NK-92 (cell line): ENCODE measurements around the gene ARHGEF28.

Source experiments
- DNase-seq: peaks from one replicate; lab custom pipeline; 2025; ENCODE audit not compliant: unreplicated experiment; lab: John Stamatoyannopoulos, UW

ARHGEF28 gene

DNA sequence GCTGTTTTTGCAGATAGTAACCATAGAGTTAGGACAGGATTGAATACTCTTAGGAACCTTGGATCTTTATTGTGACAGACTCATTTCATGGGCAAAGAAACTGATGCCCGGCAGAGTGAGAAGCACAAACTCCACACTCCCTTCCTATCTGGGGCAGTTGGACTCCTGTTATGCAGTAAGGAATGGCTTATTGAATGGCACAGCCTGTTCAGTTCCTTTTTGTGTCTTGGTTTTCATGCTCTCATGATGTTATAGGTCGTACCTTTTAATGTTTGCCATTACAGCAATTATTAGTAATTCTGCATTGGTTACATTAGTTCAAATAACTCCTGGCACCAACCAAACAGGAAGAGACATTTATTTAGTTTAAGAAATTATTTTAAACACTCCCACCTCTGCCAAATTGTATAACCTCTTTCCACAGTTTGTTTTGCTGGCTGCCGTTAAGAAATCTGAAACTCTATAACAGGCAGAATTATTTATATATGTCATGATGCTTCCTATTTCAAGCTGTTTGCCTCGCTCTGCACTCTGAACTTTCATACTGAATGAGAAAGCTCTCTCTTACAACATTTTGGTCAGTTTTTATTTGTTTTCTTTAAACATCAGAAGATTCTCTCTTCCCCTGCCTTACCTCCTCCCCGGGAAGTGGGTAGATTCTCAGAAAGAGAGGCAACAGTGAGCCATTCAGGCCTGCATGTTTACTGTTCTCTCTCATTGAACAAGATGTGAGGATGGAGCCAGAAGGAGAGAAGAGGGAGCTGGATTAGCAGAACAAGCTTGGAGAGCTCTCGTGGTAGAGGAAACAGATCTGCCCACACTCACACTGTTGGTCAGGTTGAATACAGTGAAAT, 144.4 kb downstream of the ARHGEF28 start:
- DNase-seq = no peak

GRCh38 chr5:73774924-73775323, 148.9 kb downstream of the ARHGEF28 start:
- no peak for DNase-seq

GRCh38 chr5:73776405-73776804, 150.4 kb downstream of the ARHGEF28 start:
- DNase-seq = no peak

- no peak for DNase-seq
Measured at GRCh38 chr5:73777192-73777591, 151.2 kb downstream of the ARHGEF28 start.

- DNase-seq = no peak
Measured at GRCh38 chr5:73780302-73781080, 154.5 kb downstream of the ARHGEF28 start.

- DNase-seq = no peak
Measured at GRCh38 chr5:73781107-73781768, 155.2 kb downstream of the ARHGEF28 start.

GRCh38 chr5:73783828-73784227, 157.8 kb downstream of the ARHGEF28 start:
- no peak for DNase-seq

DNA sequence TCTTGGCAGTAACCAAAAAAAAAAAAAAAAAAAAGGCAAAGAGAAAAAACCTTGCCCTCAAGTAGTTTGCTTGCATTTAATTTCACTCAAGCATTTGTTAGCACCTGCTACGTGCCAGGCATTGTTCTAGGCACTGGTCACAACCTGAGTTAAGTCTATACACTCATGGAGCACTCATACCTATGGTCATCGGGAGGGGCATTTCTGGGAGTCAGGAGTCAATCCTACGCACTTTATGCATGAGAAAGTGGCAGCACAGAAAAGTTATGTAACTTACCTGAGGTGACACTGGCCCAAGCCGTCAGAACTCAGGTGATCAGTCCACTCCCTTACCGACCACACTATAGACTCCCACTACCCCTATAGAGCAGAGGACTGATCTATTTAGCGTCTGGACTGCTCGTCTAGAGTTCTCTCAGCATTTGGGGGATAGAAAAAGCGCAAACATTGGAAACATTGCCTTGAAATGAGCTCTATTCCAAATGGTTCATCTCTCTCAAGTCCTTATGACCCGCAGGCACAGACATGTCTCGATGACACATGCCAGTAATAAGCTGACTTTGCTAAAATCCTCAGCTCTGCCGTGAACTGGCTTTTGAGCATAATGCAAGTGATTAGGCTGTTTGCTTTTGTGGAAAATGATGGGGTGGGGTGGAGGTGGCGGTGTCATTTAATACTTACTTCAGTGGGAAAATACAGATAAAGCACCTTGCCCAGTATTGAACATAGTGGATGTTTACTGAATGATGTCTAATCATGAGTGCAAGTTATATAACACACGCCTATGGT, 160.2 kb downstream of the ARHGEF28 start:
- DNase-seq = no peak

GRCh38 chr5:73789851-73790281, 163.9 kb downstream of the ARHGEF28 start:
- DNase-seq = no peak

DNA sequence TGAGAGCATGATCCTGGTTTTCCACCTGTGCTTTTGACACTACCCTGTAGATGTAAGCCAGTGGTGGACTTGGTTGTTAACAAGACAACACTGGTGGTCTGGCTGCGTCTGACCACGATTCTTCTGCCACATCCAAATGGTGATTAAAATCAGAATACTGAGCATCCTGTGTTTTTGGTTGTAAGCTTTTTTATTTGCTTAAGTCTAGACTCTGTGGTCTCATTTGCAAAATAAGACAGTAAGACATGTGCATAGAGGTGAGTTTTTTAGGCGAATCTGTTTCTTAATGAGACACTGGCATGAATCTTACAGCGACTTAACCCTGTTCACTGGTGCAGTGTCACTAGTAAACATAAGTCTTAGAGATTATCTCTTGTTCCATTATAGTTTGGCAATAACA, 165.4 kb downstream of the ARHGEF28 start:
- no peak for DNase-seq

DNA sequence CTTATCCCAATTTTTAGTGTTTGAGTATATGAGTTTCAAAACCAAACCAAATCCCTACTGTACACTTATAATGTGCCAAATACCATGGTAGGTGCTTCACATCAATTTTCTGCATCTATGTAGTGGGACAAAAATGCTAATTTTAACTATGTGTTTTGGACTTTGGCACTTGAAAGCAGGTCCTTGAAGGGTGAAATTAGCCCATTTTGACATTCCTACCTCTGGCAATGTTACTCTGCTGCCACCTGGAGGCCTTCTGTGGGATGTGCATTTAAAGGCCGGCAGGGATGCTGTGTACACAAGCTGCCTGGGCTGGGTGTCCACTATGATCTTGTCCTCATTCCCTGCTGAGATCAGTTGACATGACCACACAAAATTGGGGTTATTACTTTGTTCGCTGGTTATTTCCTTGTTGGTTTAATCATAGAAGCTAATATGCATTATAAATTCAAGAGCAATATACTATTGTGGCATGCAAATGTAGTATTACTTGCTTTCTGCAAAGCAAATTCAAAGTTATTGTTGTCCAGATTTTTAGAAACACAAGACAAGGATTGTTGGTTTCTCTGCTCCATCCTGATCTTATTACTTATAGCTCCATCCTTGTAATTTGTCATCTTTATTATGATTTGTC, 166.8 kb downstream of the ARHGEF28 start:
- DNase-seq = no peak

- DNase-seq = no peak
Measured at GRCh38 chr5:73793911-73794310, 167.9 kb downstream of the ARHGEF28 start.

DNA sequence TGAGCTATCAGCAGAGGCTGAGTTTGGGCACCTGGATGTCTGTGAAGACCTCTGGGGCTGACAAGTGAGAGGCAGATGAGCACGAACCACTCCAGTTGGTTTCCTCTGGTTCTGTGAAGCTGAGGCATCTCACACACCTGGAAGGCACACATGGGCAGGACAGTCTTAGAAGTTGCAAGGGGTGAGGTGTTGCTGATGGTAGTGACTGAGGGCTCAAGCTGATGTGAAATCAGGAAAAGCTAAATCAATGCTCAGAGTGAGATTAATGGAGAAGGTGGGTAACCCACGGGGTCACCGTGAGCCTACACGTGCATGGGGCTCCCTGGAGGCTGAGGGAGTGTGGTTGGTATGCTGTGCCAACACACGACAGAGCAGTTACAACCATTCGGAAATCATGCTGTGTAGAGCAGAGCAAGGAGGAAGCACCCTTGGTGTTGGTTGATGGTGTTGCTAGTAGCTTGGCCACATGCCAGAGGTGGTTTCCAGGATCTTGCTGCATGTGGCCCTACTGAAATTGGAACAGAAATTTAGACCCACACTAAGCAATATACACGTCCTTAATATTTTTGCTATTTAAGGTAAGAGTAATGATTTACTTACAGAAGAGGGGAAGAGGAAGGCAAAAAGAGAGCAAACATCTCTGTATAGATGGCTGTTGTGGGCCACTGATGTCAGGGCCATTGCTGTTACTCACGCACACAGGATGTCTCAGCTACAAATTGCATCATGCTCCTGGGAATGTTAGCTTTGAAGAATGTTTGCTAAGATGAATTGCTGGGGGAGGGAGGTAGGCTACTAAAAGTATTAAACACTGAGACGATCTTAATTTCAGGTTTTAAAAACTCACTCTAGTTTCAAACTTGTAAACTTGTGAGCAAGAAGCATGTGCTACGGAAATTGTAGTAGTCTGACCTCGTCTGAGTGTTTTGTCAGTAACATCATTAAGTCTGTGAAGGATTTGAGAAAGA, 170.5 kb downstream of the ARHGEF28 start:
- DNase-seq = no peak

- no peak for DNase-seq
Measured at GRCh38 chr5:73797132-73797510, 171.1 kb downstream of the ARHGEF28 start.

GRCh38 chr5:73799401-73799972, 173.5 kb downstream of the ARHGEF28 start:
- DNase-seq = no peak

DNA sequence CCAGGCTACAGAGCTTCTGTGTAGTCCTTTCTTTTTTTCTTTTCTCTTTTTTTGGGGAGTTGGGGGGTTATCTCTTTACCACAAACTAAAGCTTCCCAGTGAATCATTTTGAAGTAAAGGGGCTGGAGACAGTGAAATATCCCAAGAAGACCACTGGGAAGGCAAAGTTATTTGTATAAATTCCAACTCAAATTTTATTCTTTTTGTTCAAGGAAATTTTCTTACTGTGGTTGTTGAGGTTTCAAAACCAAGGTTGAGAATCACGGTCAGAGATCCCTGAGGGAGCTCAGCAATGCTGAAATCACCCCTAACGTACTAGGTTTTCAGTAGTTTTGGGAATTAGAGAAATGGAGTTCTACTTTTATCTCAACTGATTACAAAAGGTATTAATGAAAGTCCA, 175.7 kb downstream of the ARHGEF28 start:
- DNase-seq = no peak

DNA sequence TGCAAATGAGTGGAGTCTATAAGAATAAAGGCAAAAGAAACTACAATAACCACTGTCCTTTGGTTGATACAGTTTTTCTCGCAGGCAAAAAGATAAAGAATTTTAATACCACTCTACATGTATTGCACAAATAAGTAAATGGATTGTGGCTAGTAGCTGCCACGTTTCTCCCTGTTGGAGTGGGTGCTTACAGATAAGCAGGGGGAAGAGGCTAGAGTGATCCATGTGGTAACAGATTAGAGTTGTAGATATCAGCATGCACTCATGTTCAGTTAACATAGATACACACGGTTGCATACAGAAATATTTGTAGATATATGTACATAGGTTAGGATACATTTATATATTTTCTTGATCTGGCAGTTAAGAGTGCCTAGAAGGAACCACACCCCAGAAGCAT, 179.5 kb downstream of the ARHGEF28 start:
- DNase-seq = no peak

- DNase-seq = no peak
Measured at GRCh38 chr5:73808911-73809310, 182.9 kb downstream of the ARHGEF28 start.

GRCh38 chr5:73810429-73810828, 184.4 kb downstream of the ARHGEF28 start:
- DNase-seq = no peak
